A549 (cell line): ENCODE results near the gene DNAH7.

Experiments
- BHLHE40 ChIP-seq: IDR thresholded peaks from 2 replicates; pipeline ENCODE4 v1.6.1; 2012; ENCODE audit warnings: low read depth, low read length, inconsistent platforms
- CBX8 ChIP-seq: fragments of 200-600 bp; sonication (generic); IDR thresholded peaks from 2 replicates; pipeline ENCODE4 v1.6.1; 2016
- CEBPB ChIP-seq, 2 experiments: fragments of >200 bp in 1 of 2; sonication (Bioruptor Twin) in 1 of 2; formaldehyde crosslinking in 1 of 2; IDR thresholded peaks; 2 replicates each; pipeline ENCODE4 v1.6.1; 2012 to 2016

DNA sequence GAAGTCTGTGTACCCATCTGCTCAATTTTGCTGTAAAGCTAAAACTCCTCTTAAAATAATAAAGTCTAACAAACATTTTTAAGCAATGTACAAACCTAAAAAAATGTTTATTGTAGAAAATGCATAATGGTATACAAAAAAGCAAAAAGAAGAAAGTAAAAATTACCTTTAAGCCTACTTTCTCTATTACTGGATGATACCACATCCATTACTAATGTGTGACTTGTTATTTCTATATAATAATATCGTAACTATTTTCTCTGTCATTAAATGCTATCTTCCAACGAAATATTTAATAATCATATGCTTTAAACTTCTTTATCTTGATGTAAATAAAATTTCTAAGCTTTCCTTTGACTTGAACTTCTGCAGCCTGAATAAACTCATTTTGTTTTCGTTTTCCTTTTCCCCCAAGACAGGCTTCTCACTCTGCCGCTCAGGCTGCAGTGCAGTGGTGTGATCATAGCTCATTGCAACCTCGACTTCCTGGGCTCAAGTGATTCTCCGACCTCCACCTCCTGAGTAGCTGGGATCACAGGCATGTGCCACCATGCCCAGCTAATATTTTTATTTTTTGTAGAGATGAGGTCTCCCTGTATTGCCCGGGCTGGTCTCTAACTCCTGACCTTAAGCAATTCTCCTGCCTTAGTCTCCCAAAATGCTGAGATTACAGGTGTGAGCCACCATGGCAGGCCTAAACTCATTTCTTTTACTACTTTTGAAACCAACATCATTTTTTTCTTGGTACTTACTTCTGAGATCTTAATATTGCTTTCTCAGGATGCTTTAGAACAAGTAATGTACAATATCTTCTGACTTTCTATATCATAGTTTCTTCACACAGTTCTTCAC is 18.1 kb upstream of the DNAH7 start:
- TF ChIP-seq BHLHE40 (no peak), CBX8 (no peak), CEBPB (IDR thresholded peaks at IDR 0.05) (no peak)
